Endothelial cell (in vitro differentiated cells): ENCODE measurements around the gene THSD7A. TPM values are rescaled to one million over a fixed set of nuclear protein-coding genes. Genes with fewer than 3 reads are reported as not detected.

ENCODE experiments used
- DNase-seq: peaks from one replicate; pipeline ENCODE4 v3.0.0; 2021; ENCODE audit warnings: low spot score
- H3K27ac Mint-ChIP-seq: one replicate; pipeline ENCODE4 v1.8.0; 2021; ENCODE audit warnings: mixed read lengths, inconsistent platforms; ENCODE audit not compliant: unreplicated experiment
- H3K27me3 Mint-ChIP-seq: one replicate; pipeline ENCODE4 v1.8.0; 2021; ENCODE audit warnings: mild to moderate bottlenecking, moderate library complexity, mixed read lengths, inconsistent platforms; ENCODE audit not compliant: unreplicated experiment
- H3K36me3 Mint-ChIP-seq: one replicate; pipeline ENCODE4 v1.8.0; 2021; ENCODE audit warnings: mild to moderate bottlenecking, low read depth, mixed read lengths, inconsistent platforms; ENCODE audit not compliant: unreplicated experiment
- H3K4me1 Mint-ChIP-seq: one replicate; pipeline ENCODE4 v1.8.0; 2021; ENCODE audit warnings: mild to moderate bottlenecking, mixed read lengths, inconsistent platforms; ENCODE audit not compliant: unreplicated experiment
- H3K4me3 Mint-ChIP-seq: one replicate; pipeline ENCODE4 v1.8.0; 2021; ENCODE audit warnings: mild to moderate bottlenecking, mixed read lengths, inconsistent platforms; ENCODE audit not compliant: unreplicated experiment
- H3K9me3 Mint-ChIP-seq: one replicate; pipeline ENCODE4 v1.8.0; 2021; ENCODE audit warnings: mixed read lengths, inconsistent platforms; ENCODE audit not compliant: unreplicated experiment
- CTCF ChIP-seq: fragments of 200-600 bp; sonication (generic); IDR thresholded peaks from one replicate; pipeline ENCODE4 v1.5.0; 2021; ENCODE audit warnings: antibody characterized with exemption; ENCODE audit not compliant: unreplicated experiment
- total RNA-seq: library from RNA; stranded (reverse); fragmentation: NEBNext Ultra II Directional; extraction: Animal tissue kit (Norgen Biotek cat#: 25700); gene quantifications from one replicate; pipeline ENCODE4 v1.2.1, GENCODE V29; 2021; ENCODE audit not compliant: unreplicated experiment

Gene THSD7A
- total RNA-seq, 1 donor from 2014 or later, result 28.7 TPM

- no peak for DNase-seq
- Mint-ChIP-seq H3K4me1 (peaks cover 2% of the 10 kb centered on the region), H3K4me3 (no peak overlapping the region), H3K27ac (no peak overlapping the region), H3K9me3 (no peaks in the 10 kb centered on the region), H3K36me3 (no peaks in the 10 kb centered on the region), H3K27me3 (no peaks in the 10 kb centered on the region)
- TF ChIP-seq CTCF, result no peak
These were observed 77.9 kb downstream of the THSD7A start for GRCh38 chr7:11754123-11754522.

- no peak for DNase-seq
- Mint-ChIP-seq H3K4me3 (no peak overlapping the region), H3K27me3 (no peaks in the 10 kb centered on the region), H3K27ac (no peak overlapping the region), H3K9me3 (no peaks in the 10 kb centered on the region), H3K36me3 (no peaks in the 10 kb centered on the region), H3K4me1 (peaks cover 2% of the 10 kb centered on the region)
- TF ChIP-seq CTCF, result no peak
These were observed 78.6 kb downstream of the THSD7A start for GRCh38 chr7:11753433-11753832.

GRCh38 chr7:11751807-11752389 lies 80.1 kb downstream of the THSD7A start:
- Mint-ChIP-seq H3K27ac (no peak overlapping the region), H3K9me3 (no peaks in the 10 kb centered on the region), H3K4me1 (peaks cover 10% of the 10 kb centered on the region), H3K27me3 (no peaks in the 10 kb centered on the region), H3K4me3 (no peak overlapping the region), H3K36me3 (no peaks in the 10 kb centered on the region)
- no peak for DNase-seq
- no peak for TF ChIP-seq CTCF

- no peaks in the 10 kb centered on the region for H3K9me3 Mint-ChIP-seq
- no peak overlapping the region for H3K4me3 Mint-ChIP-seq
- no peak overlapping the region for H3K27ac Mint-ChIP-seq
- H3K4me1 Mint-ChIP-seq, result peaks cover 10% of the 10 kb centered on the region
- H3K27me3 Mint-ChIP-seq, result no peaks in the 10 kb centered on the region
- no peak for DNase-seq
- no peak for TF ChIP-seq CTCF
- no peaks in the 10 kb centered on the region for H3K36me3 Mint-ChIP-seq
These were observed 80.7 kb downstream of the THSD7A start for GRCh38 chr7:11751315-11751714.

GRCh38 chr7:11750191-11750590 lies 81.8 kb downstream of the THSD7A start:
- Mint-ChIP-seq H3K9me3 (no peaks in the 10 kb centered on the region), H3K36me3 (no peaks in the 10 kb centered on the region), H3K27me3 (no peaks in the 10 kb centered on the region), H3K27ac (no peak overlapping the region), H3K4me1 (peaks cover 10% of the 10 kb centered on the region), H3K4me3 (no peak overlapping the region)
- no peak for TF ChIP-seq CTCF
- no peak for DNase-seq
